Body of pancreas (tissue), 4 donors: ENCODE data around the gene SLC25A21.

ENCODE experiments used
- CTCF ChIP-seq, 7 experiments: fragments of 450-650 bp in 4 of 7; fragments of 200-600 bp in 3 of 7; sonication (generic) in 3 of 7; IDR thresholded peaks; one replicate each; pipeline ENCODE4 v1.5.1; 2016 to 2019; ENCODE audit warnings: antibody characterized with exemption in 7 of 7
- POLR2A ChIP-seq, 3 donors: fragments of 450-650 bp; IDR thresholded peaks; one replicate each; pipeline ENCODE4 v1.6.1; 2016; ENCODE audit warnings: antibody characterized with exemption in 3 of 3, mild to moderate bottlenecking in 2 of 3

GRCh38 chr14:36988568-36988967 is 183.8 kb downstream of the SLC25A21 start:
- TF ChIP-seq CTCF (IDR thresholded peaks at IDR 0.05) (no peak), POLR2A (IDR thresholded peaks at IDR 0.05) (no peak)
